OCI-LY7 (cell line): ENCODE results near the gene UBL4A. TPM values are rescaled to one million over a fixed set of nuclear protein-coding genes. Genes with fewer than 3 reads are reported as not detected.

Experiments used
- BruUV-seq: library from RNA; stranded (reverse); fragments of 400-500 nt; replicated peaks from 2 replicates; lab custom pipeline; 2021; lab: Mats Ljungman, UMichigan
- CTCF ChIA-PET: fragments of 300-600 bp; sonication (Branson Sonifier 250); formaldehyde crosslinking; loops from one replicate; lab custom pipeline; 2022; ENCODE audit warnings: antibody characterized with exemption; ENCODE audit not compliant: unreplicated experiment; lab: Charles Lee
- POLR2A ChIA-PET: fragments of 300-600 bp; sonication (Branson Sonifier 250); formaldehyde crosslinking; loops from one replicate; lab custom pipeline; 2022; ENCODE audit warnings: antibody characterized with exemption; lab: Charles Lee
- DNase-seq: peaks from one replicate; pipeline ENCODE4 v3.0.0-alpha.2; 2015; ENCODE audit warnings: low spot score
- H2AFZ ChIP-seq: fragments of 200-600 bp; sonication (generic), shearing (Covaris generic); 2 replicates; pipeline ENCODE4 v1.6.1; 2014; ENCODE audit warnings: mild to moderate bottlenecking, antibody characterized with exemption, low read length, moderate library complexity
- H3K27ac ChIP-seq: fragments of 200-600 bp; sonication (generic); 2 replicates; pipeline ENCODE4 v1.5.1; 2014; ENCODE audit warnings: mixed run types, low read depth, mild to moderate bottlenecking, moderate library complexity, low read length, inconsistent platforms; ENCODE audit not compliant: poor library complexity, severe bottlenecking
- H3K36me3 ChIP-seq: fragments of 200-600 bp; sonication (generic); 2 replicates; pipeline ENCODE4 v1.6.1; 2014; ENCODE audit warnings: mild to moderate bottlenecking, antibody characterized with exemption, low read length, moderate library complexity, mixed read lengths; ENCODE audit not compliant: insufficient read depth
- H3K4me1 ChIP-seq: fragments of 200-600 bp; sonication (generic); 2 replicates; pipeline ENCODE4 v1.5.1; 2014; ENCODE audit warnings: mild to moderate bottlenecking, low read length; ENCODE audit not compliant: insufficient read depth, poor library complexity, severe bottlenecking
- H3K4me2 ChIP-seq: fragments of 200-600 bp; sonication (generic); 2 replicates; pipeline ENCODE4 v1.6.1; 2014; ENCODE audit warnings: mild to moderate bottlenecking, low read length
- H3K4me3 ChIP-seq: fragments of 200-600 bp; sonication (generic); 2 replicates; pipeline ENCODE4 v1.5.1; 2014; ENCODE audit warnings: mild to moderate bottlenecking, low read depth, low read length; ENCODE audit not compliant: poor library complexity, severe bottlenecking
- H3K79me2 ChIP-seq: fragments of 200-600 bp; sonication (generic); 2 replicates; pipeline ENCODE4 v1.6.1; 2016; ENCODE audit warnings: low read depth, mild to moderate bottlenecking, low read length, moderate library complexity, mixed read lengths; ENCODE audit not compliant: insufficient read depth
- H3K9me2 ChIP-seq: fragments of 200-600 bp; sonication (generic); 2 replicates; pipeline ENCODE4 v1.6.1; 2016; ENCODE audit warnings: mild to moderate bottlenecking, low read length, mixed read lengths; ENCODE audit not compliant: insufficient read depth
- H3K9me3 ChIP-seq: fragments of 200-600 bp; sonication (generic); 2 replicates; pipeline ENCODE4 v1.6.1; 2014; ENCODE audit warnings: mild to moderate bottlenecking, mixed run types, low read length, mixed read lengths
- H4K20me1 ChIP-seq: fragments of 200-600 bp; sonication (generic); 2 replicates; pipeline ENCODE4 v1.6.1; 2014; ENCODE audit warnings: mild to moderate bottlenecking, antibody characterized with exemption, low read length, moderate library complexity, mixed read lengths; ENCODE audit not compliant: insufficient read depth
- EZH2phosphoT487 ChIP-seq: fragments of 200-600 bp; sonication (generic); IDR thresholded peaks from 2 replicates; pipeline ENCODE4 v1.6.1; 2018; ENCODE audit warnings: low read depth, borderline replicate concordance, mild to moderate bottlenecking, mixed run types, antibody characterized with exemption, low read length, moderate library complexity, mixed read lengths
- intact Hi-C: fragments of 100-400 bp; cut with micrococcal nuclease; formaldehyde crosslinking; loops from one replicate; pipeline ENCODE4 v1.10.0; 2022; ENCODE audit not compliant: unreplicated experiment
- total RNA-seq, 2 experiments: library from RNA; depleted of rRNA in 1 of 2; stranded (reverse); fragments of >200 nt in 1 of 2; shearing (Covaris generic) in 1 of 2; gene quantifications; 2 replicates each; pipeline ENCODE4 v1.2.3, GENCODE V29; 2014 to 2022
- TF ChIP-seq, protein P1 (sequence below): fragments of 200-600 bp; sonication (generic); conservative IDR thresholded peaks from 2 replicates; pipeline ENCODE4 v1.5.1; 2014; ENCODE audit warnings: mild to moderate bottlenecking, antibody characterized with exemption, low read length, moderate library complexity, mixed read lengths

Gene UBL4A
- total RNA-seq, 2 experiments from 2014 or later: 49.7 to 89.9 TPM

DNA sequence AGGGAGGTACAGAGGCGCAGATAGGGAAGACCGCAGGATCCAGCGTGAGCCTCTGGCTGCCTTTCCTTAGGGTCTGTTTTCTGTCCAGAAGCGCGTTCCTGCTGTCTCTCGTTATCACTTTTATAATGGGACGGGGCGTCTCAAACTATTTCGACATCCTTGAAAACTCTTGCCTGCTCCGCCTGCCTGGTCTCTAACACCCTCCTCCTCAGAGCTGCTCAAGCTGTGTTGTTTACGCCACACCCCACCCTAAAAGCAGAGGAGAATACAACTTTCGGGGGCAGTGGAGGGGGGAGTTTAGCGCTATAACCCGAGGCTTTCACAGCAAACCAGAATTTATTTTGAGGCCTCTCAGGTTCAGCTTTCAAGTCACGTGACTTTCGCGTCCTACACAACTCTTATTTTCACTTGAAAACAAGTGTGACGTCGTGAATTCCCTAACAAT lies 30.3 kb upstream of the UBL4A start:
- peak overlapping the region; percentile 88 for H2AFZ ChIP-seq
- TSS peak; percentile 87 for BruUV-seq
- DNase-seq: no peak

DNA sequence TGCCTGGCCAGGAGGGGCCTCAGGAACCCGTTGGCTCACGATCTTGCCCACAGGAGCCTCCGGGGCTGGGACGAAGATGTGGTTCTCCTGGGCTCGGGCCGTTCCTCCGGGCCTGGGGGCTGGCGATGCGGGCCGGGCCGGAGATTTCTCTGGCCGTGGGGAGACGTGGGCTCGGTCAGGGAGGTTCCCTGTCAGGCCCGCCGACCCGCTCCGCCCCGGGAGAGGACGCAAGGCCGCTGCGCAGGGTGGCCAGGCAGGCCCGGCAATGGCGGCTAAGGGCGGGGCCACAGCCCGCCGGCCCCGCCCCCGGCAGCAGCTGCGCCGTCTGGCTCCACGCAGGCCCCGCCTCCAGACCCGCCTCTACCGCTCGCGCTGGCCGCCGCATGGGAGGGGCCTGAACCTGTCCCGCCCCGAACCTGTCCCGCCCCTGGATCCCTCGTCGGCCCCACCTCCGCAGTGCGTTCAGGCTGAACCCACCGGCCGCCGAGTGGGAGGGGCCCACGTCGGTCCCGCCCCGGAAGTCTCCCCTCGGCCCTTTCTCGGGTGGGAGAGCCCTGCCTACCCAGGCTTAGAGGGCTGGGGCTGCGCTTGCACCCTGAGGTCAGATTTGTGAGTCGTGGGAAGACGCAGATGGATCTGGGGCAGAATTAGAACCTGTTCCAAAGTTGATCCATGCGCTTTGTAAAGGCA lies 29.7 kb upstream of the UBL4A start, which contains the start of gene FAM3A:
FAM3A (minus strand) TSS at position 267 of the 690 bp plus-strand sequence. CDS start 460 bp downstream, outside the sequence.
- Histone ChIP-seq H3K9me3 (no peaks in the 10 kb centered on the region), H3K4me3 (peak within 1 kb of the TSS; percentile 91), H3K79me2 (no peaks in the 10 kb centered on the region), H3K4me2 (peak within 1 kb of the TSS; percentile 93), H2AFZ (peak within 1 kb of the TSS; percentile 88), H3K9me2 (no peaks in the 10 kb centered on the region), H4K20me1 (no peaks in the 10 kb centered on the region), H3K4me1 (peaks cover 13% of the 10 kb centered on the region), H3K27ac (no peak within 1 kb of the TSS), H3K36me3 (no peaks in the 10 kb centered on the region)
- peak; percentile 89 for DNase-seq
- TF ChIP-seq, protein P1, sequence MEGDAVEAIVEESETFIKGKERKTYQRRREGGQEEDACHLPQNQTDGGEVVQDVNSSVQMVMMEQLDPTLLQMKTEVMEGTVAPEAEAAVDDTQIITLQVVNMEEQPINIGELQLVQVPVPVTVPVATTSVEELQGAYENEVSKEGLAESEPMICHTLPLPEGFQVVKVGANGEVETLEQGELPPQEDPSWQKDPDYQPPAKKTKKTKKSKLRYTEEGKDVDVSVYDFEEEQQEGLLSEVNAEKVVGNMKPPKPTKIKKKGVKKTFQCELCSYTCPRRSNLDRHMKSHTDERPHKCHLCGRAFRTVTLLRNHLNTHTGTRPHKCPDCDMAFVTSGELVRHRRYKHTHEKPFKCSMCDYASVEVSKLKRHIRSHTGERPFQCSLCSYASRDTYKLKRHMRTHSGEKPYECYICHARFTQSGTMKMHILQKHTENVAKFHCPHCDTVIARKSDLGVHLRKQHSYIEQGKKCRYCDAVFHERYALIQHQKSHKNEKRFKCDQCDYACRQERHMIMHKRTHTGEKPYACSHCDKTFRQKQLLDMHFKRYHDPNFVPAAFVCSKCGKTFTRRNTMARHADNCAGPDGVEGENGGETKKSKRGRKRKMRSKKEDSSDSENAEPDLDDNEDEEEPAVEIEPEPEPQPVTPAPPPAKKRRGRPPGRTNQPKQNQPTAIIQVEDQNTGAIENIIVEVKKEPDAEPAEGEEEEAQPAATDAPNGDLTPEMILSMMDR: no peak
- TF ChIP-seq EZH2phosphoT487: no peak
- BruUV-seq: no TSS peak
- ChIA-PET POLR2A (interaction anchor here (0.6 to 1.2 kb wide), 5 partner anchors 12 to 593 kb away, joined by 3 to 4 read pairs (median 3); partner anchors contain the start of gene UBL4A), CTCF (interaction anchor here (0.9 to 1.4 kb wide), 2 partner anchors 12 to 16 kb away, joined by 3 read pairs; no protein-coding TSS in a partner anchor)
- intact Hi-C loops: loop anchor here (5.0 kb wide), 1 partner anchor 39 kb away; the partner anchor contains the start of gene LAGE3

More for the DNA sequence above, 30.3 kb upstream of the UBL4A start:
- ChIA-PET CTCF (interaction anchor here (1.4 kb wide), 1 partner anchor 11 kb away, joined by 3 read pairs; no protein-coding TSS in a partner anchor), POLR2A (interaction anchor here (0.6 to 1.2 kb wide), 4 partner anchors 11 to 30 kb away, joined by 3 to 4 read pairs (median 4); partner anchors contain the start of gene UBL4A)
- Histone ChIP-seq H3K9me2 (no peaks in the 10 kb centered on the region), H3K9me3 (no peaks in the 10 kb centered on the region), H3K4me2 (peak overlapping the region; percentile 79), H3K27ac (no peak overlapping the region), H3K4me1 (peaks cover 13% of the 10 kb centered on the region), H4K20me1 (no peaks in the 10 kb centered on the region), H3K79me2 (no peaks in the 10 kb centered on the region), H3K36me3 (no peaks in the 10 kb centered on the region), H3K4me3 (peak overlapping the region; percentile 91)
- TF ChIP-seq, protein P1: no peak
- no peak for TF ChIP-seq EZH2phosphoT487
- intact Hi-C loops: loop anchor here (5.0 kb wide), 1 partner anchor 39 kb away; the partner anchor contains the start of gene LAGE3
